Colonic mucosa (tissue), 4 donors: ENCODE measurements around the gene FNBP1. TPM values are rescaled to one million over a fixed set of nuclear protein-coding genes. Genes with fewer than 3 reads are reported as not detected.

Source experiments
- DNase-seq: peaks from one replicate; pipeline ENCODE4 v3.0.0-alpha.2; 2020
- H3K27ac ChIP-seq: fragments of 200-600 bp; one replicate; pipeline ENCODE4 v1.8.0; 2021
- H3K27me3 ChIP-seq: fragments of 200-600 bp; one replicate; pipeline ENCODE4 v1.8.0; 2021
- H3K36me3 ChIP-seq: fragments of 200-600 bp; one replicate; pipeline ENCODE4 v1.8.0; 2021
- H3K4me1 ChIP-seq: fragments of 200-600 bp; one replicate; pipeline ENCODE4 v1.8.0; 2021; ENCODE audit warnings: mild to moderate bottlenecking
- H3K4me3 ChIP-seq: fragments of 200-600 bp; one replicate; pipeline ENCODE4 v1.8.0; 2021
- H3K9ac ChIP-seq, 2 donors: one replicate each; pipeline ENCODE4 v1.7.0; 2013; ENCODE audit warnings: control low read depth in 2 of 2, low read depth in 2 of 2, low read length in 2 of 2
- H3K9me3 ChIP-seq: fragments of 200-600 bp; one replicate; pipeline ENCODE4 v1.8.0; 2021
- intact Hi-C: fragments of 100-400 bp; cut with DNase I; formaldehyde crosslinking; loops from one replicate; pipeline ENCODE4 v1.14.1; 2022
- total RNA-seq, 2 donors: library from RNA; stranded (reverse); fragmentation: NEBNext Ultra II Directional in 1 of 2; extraction: Animal tissue kit (Norgen Biotek cat#: 25700) in 1 of 2; gene quantifications; one replicate each; pipeline ENCODE4 v1.2.1, GENCODE V29; 2021
- TF ChIP-seq, protein P1 (sequence below): fragments of 200-600 bp; IDR thresholded peaks from one replicate; pipeline ENCODE4 v1.8.0; 2022; ENCODE audit warnings: antibody characterized with exemption, mild to moderate bottlenecking
- donor health status: healthy.
- donor health status: DM: no; HTN: no; CAD: no.
- donor health status: DM: no; HTN: no; CAD: no.

The FNBP1 gene
- total RNA-seq: 10 to 100 TPM; 24.7 to 55.5 TPM

DNA sequence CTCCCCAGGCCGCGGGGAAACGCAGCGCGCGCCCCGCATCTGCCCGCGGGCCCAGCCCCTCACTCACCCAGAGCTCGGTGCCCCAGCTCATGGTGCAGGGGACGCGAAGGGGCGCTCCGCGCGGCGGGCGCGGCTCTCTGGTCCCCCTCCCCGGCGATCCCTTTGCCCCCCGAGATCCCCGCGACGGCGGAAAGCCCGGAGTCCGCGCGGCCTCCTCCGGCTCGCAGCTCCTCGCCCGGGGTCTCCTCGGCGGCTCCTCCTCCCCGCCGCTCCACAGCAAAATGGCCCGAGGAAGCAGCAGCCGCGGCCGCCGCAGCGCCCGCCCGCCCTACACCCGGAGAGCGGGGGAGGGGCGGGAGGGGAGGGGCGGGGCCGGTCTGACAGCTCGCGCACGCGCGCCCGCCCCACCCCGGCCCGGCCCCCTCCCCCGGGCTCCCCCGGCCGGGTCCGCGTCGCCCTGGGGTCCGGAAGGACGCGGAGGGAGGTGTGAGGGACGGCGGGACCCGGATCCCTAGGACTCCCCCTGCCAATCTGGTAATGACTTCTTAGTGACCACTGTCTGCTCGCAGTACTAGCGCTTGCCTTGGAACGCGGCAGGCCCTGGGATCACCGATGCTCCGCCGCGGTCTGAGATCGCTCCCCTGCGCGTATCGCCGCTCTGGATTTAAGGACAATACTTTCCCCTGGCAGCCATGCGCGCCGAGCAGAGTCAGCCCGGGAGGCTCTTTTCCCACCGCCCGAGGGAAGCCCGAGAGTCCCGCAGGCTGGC lies at the start of gene FNBP1:
TSS of gene FNBP1 (minus strand) at position 305 of the 769 bp plus-strand sequence. CDS start at position 91, 214 bp downstream.
- H3K27me3 ChIP-seq: no peaks in the 10 kb centered on the region
- TF ChIP-seq, protein P1, sequence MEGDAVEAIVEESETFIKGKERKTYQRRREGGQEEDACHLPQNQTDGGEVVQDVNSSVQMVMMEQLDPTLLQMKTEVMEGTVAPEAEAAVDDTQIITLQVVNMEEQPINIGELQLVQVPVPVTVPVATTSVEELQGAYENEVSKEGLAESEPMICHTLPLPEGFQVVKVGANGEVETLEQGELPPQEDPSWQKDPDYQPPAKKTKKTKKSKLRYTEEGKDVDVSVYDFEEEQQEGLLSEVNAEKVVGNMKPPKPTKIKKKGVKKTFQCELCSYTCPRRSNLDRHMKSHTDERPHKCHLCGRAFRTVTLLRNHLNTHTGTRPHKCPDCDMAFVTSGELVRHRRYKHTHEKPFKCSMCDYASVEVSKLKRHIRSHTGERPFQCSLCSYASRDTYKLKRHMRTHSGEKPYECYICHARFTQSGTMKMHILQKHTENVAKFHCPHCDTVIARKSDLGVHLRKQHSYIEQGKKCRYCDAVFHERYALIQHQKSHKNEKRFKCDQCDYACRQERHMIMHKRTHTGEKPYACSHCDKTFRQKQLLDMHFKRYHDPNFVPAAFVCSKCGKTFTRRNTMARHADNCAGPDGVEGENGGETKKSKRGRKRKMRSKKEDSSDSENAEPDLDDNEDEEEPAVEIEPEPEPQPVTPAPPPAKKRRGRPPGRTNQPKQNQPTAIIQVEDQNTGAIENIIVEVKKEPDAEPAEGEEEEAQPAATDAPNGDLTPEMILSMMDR: no peak
- peak within 1 kb of the TSS; percentile 84 to 92 for H3K9ac ChIP-seq
- H3K36me3 ChIP-seq: no peaks in the 10 kb centered on the region
- peaks cover 6% of the 10 kb centered on the region for H3K4me1 ChIP-seq
- H3K27ac ChIP-seq: peak within 1 kb of the TSS; percentile 84
- H3K4me3 ChIP-seq: peak within 1 kb of the TSS; percentile 89
- DNase-seq: peak; percentile 80
- no peaks in the 10 kb centered on the region for H3K9me3 ChIP-seq
- intact Hi-C loops: loop anchor here (5.0 kb wide), 1 partner anchor 156 kb away; no protein-coding TSS in a partner anchor

DNA sequence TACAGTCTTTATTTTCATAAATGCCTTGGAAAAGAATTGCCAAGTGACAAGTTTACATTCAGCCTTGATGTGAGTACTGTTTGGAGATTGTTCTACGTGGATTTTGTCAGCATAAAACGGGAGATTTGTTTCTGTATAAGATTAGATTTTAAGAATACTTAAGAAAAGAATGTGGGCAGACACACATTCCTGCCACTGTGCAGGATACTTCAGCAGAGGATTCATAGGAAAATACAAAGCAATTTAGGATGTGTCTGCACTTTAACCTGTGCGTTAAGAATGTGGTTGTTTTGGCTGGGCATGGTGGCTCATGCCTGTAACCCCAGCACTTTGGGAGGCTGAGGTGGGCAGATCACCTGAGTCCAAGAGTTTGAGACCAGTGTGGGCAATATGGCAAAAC lies 47.9 kb upstream of the FNBP1 start:
- intact Hi-C loops: no loop called here
- TF ChIP-seq, protein P1: no peak
- Histone ChIP-seq H3K27ac (no peak overlapping the region), H3K9me3 (no peaks in the 10 kb centered on the region), H3K9ac (no peak overlapping the region), H3K4me1 (no peaks in the 10 kb centered on the region), H3K4me3 (no peak overlapping the region), H3K36me3 (no peaks in the 10 kb centered on the region), H3K27me3 (no peaks in the 10 kb centered on the region)
- no peak for DNase-seq

DNA sequence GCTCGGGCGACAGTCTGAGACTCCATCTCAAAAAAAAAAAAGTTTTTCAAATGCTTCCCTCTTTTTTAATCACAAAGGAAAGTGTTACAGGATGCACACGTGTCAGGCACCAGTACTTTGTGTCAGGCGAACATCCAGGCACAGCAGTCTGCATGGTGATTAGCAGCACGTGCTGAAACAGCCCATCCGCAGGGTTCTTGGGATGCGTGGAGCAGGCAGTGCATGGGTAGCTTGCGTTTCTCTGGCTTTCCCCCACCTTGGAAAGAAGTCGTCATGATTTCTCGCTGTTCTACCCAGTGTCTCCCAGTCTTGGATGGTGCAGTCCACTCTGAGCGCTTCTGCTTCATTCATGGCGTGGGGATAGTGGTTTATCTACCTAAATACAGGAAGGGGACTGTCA lies 46.2 kb upstream of the FNBP1 start:
- Histone ChIP-seq H3K9ac (no peak overlapping the region), H3K9me3 (no peaks in the 10 kb centered on the region), H3K27ac (no peak overlapping the region), H3K36me3 (no peaks in the 10 kb centered on the region), H3K4me1 (no peaks in the 10 kb centered on the region), H3K4me3 (no peak overlapping the region), H3K27me3 (no peaks in the 10 kb centered on the region)
- intact Hi-C loops: no loop called here
- TF ChIP-seq, protein P1: no peak
- no peak for DNase-seq

DNA sequence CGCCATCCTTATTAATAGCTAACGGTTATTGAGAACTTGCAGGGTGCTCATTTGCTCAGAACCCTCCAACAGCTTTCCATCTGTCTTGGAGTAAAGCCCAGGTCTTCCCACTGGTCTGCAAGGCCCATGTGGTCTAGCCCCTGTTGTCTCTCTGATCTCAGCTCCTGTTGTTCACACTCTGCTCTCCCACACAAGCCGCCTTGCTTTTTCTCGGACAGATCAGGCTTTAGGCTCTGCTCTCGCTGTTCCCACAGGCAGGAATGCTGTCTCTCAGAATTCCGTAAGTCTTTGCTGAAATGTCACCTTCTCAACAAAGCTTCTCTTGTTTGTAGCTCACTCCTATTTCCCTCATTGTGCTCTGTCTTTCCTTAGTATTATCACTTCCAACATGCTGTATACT lies 45.1 kb upstream of the FNBP1 start:
- H3K4me3 ChIP-seq: no peak overlapping the region
- H3K4me1 ChIP-seq: no peaks in the 10 kb centered on the region
- DNase-seq: no peak
- H3K9ac ChIP-seq: no peak overlapping the region
- no peak overlapping the region for H3K27ac ChIP-seq
- TF ChIP-seq, protein P1: no peak
- H3K27me3 ChIP-seq: no peaks in the 10 kb centered on the region
- H3K36me3 ChIP-seq: no peaks in the 10 kb centered on the region
- no peaks in the 10 kb centered on the region for H3K9me3 ChIP-seq
- intact Hi-C loops: no loop called here

DNA sequence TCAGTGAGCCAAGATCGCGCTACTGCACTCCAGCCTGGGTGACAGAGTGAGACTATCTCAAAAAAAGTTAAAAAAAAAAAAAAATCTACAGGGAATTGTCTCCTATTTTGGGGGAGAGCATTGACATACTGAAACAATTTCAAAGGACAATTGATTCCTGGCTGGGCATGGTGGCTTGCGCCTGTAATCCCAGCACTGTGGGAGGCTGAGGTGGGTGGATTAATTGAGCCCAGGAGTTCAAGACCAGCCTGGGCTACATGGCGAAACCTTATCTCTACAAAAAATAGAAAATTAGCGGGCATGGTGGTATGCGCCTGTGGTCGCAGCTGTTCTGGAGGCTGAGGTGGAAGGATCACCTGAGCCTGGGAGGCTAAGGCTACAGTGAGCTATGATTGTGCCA lies 41.3 kb upstream of the FNBP1 start:
- Histone ChIP-seq H3K9ac (no peak overlapping the region), H3K27me3 (no peaks in the 10 kb centered on the region), H3K9me3 (no peaks in the 10 kb centered on the region), H3K36me3 (peaks cover 4% of the 10 kb centered on the region), H3K4me3 (no peak overlapping the region), H3K27ac (no peak overlapping the region), H3K4me1 (no peaks in the 10 kb centered on the region)
- no peak for DNase-seq
- intact Hi-C loops: no loop called here
- TF ChIP-seq, protein P1: no peak
